LoVo (cell line): ENCODE measurements around the gene NUBP2.

Experiments used
- DNase-seq: peaks from one replicate; pipeline ENCODE4 v3.0.0-alpha.2; 2016; ENCODE audit warnings: low spot score

NUBP2 gene

DNA sequence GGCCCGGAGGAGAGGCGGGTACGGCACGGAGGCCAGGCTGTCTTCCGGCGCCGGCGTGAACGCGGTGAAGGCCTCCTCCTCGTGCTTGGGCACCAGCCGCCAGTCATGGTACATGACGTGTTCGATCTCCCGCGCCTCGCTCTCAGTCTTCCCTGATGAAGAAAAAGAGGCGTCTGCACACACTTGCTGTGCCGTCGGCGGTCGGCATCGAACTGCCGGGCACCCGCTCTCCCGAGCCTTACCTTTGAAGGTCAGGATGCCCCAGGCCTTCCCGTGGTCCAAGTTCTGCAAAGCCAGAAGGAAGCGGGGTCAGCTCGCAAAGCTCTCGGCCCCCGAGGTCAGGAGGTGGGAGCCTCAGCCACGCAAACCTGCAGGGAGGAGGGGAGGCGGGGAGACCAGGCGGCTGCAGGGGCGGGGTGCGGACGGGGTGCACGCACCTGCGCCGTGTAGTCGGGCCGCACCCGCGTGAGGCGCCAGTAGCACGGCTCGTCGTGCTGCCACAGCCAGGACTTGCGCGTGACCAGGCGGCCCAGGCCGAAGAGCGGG lies 10.3 kb upstream of the NUBP2 start, which contains the start of gene EME2:
EME2 (plus strand) TSS at position 449 of the 546 bp plus-strand sequence. CDS start 418 bp downstream, outside the sequence.
- DNase-seq, result no peak

DNA sequence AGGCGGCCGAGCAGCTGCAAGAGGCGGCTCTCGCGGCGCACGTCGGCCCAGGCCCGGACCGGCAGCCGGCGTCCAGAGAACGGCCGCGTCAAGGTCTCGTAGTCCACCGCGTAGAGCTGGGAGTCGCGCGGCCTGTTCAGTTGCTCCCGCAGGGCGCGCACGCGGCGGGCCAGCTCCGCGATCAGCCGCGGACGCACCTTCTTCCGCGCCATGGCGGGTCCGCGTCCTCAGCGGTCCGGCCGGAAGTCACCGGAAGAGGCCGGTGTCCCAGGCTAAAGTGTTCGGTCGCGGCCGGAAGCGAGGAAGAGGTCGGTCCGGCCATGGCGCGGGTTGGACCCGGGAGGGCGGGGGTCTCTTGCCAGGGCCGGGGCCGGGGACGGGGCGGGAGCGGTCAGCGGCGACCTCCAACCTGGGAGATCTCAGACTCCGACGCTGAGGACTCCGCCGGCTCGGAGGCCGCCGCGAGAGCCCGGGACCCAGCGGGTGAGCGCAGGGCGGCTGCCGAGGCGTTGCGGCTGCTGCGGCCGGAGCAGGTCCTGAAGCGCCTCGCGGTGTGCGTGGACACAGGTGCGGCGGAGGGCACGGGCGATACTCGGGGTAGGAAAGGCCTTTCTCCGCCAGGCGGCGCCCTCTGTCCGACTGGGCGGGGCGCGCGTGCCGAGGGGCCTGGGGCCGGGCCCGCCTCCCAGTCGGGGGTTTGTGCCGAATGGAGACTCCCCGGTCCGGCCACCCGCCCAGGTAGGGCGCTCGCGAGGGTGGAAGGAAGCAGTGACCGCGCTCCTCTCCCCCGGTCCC lies 9.7 kb upstream of the NUBP2 start, which contains the start of gene MRPS34:
MRPS34 (minus strand) TSS at position 227 of the 795 bp plus-strand sequence; CDS start at position 212, 15 bp downstream.
- peak; percentile 91 for DNase-seq

DNA sequence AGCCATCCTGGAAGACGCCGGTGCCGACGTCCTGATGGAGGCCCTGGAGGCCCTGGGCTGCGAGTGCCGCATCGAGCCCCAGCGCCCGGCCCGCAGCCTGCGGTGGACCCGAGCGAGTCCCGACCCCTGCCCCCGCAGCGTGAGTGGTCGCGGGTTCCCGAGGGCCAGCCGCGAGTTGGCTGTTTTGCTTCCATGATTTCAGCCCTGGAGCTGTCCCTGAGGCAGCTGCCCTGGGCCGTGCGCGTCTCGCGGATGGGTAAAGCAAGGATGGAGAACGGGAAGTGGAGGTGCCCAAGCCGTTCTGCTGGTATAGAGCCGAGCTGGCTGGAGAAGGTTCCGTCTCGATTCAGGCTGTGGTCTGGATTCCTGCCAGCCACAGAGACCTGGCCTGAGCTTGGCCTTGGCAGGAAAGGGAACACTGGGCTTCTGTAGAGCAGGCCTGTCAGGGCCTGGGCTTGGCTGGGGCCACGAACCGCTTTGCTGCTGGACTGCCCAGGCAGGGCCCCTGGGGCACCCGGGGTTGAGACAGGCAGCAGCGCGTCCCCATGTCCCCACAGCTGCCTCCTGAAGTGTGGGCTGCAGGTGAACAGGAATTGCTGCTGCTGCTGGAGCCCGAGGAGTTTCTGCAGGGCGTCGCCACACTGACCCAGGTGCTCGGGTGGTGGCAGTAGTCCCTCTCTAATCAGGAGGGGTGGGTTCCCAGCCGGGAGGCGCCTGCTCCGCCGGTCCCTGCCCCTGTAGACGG lies 8.9 kb upstream of the NUBP2 start:
- DNase-seq, result peak; percentile 9

DNA sequence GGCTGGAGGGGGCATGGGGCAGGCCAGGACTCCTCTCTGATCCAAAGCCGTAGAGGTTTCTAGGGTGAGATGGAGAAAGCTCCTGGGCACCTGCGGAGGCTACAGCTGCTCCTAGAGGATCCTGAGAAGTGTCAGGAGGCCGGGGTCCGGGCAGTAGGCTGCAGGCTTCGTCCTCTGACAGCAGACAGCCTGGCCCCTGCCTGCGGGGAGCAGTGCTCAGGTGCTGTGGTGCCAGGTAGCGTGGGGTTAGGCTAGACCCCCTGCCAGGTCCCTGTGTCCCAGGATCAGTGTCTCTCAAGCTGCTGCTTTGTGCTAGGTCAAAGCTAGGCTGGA lies 8.3 kb upstream of the NUBP2 start:
- DNase-seq, result no peak

DNA sequence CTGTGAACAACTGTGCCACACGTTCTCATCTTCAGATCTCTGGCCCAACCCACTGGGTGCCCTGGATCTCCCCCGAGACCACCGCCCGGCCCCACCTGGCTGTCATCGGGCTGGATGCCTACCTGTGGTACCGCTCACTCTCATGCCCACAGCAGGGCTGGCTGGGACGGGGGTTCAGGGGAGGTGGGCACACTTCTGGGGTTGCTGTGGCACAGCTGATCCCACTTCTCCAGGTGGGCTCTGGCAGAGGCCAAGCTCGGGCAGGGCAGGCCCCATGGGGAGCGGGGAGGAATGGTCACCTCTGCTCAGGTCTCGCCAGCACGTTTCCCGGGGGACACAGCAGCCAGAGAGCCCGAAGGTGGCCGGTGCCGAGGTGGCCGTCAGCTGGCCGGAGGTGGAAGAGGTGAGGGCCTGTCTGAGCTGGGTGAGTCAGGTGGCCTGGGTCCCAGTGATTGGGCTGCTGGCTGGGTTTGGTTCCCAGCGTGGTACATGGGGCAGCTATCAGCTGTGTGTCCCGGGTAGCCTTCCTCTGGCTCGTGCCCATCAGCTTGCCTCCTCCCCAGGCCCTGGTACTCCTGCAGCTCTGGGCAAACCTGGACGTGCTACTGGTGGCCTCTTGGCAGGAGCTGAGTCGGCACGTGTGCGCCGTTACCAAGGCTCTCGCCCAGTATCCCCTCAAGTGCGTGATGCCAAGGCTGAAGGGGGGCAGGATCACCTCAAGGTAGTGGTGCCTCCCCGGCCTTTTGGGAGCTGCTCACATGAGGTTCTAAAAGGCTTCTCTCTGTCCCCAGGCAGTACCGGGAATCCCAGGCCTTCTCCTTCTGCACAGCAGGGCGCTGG lies 7.5 kb upstream of the NUBP2 start:
- DNase-seq, result no peak

DNA sequence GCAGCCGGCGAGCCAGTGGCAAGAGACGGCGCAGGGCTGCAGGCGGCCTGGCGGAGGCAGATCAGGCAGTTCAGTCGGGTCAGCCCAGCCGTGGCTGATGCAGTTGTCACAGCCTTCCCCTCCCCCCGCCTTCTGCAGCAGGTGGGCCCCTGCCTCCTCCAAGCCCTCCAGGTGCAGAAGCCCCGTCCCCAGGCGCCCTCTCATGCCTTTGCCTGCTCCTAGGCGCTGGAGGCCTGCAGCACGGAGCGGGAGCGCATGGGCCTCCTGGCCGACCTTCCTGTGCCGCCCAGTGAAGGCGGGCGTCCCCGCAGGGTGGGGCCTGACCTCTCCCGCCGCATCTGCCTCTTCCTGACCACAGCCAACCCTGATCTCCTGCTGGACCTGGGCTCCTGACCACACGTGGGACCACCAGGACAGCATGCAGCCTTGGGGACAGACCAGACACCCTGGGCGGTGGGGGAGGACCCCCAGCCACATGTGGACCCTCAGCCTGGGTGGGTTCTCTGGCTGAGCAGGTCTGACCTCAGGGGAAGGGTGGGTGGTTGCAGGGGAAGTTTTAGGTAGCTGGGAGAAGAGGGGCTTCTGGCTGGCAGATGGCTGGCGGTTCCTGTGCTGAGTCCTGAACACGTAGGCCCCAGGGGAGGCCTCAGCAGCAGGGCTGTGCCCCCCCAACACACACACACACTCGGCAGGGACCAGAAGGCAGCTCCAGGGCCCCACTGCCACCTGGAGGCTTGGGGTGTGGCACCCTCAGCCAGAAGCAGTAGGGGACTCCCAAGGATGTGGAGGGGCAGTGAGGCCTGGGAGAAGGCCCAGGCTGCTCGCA lies 6.7 kb upstream of the NUBP2 start:
- DNase-seq, result no peak

DNA sequence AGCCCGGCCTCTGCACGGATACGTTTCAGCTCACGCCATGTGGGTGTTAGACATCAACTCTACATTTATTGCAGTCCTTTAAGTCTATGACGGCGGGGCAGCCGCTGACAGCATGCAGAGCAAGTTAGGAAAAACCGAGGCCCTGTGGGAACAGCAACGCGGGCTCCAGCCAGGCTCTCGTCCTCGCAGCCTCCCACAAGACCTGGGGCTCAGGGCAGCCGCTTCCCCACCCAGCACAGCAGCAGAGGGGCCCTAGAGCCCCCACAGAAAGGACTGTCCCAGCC lies 6.1 kb upstream of the NUBP2 start:
- no peak for DNase-seq

DNA sequence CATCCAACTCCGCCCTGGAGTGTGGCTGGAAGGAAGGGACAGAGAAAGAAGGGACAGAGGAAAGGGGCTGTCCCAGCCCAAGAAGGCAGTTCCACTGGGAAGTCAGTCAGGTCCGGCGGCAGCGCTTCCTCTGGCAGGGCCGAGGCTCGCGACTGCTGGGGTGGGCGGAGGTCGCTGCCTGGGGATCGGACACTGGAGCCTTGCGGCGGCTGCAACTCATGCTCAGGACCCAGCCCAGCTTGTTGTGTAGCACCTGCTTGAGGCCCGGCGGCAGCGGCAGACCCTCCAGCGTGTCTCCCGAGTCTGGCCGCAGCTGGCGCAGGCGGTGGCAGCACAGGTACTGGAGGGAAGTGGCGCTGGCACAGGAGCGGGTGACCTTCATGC lies 5.8 kb upstream of the NUBP2 start:
- no peak for DNase-seq

DNA sequence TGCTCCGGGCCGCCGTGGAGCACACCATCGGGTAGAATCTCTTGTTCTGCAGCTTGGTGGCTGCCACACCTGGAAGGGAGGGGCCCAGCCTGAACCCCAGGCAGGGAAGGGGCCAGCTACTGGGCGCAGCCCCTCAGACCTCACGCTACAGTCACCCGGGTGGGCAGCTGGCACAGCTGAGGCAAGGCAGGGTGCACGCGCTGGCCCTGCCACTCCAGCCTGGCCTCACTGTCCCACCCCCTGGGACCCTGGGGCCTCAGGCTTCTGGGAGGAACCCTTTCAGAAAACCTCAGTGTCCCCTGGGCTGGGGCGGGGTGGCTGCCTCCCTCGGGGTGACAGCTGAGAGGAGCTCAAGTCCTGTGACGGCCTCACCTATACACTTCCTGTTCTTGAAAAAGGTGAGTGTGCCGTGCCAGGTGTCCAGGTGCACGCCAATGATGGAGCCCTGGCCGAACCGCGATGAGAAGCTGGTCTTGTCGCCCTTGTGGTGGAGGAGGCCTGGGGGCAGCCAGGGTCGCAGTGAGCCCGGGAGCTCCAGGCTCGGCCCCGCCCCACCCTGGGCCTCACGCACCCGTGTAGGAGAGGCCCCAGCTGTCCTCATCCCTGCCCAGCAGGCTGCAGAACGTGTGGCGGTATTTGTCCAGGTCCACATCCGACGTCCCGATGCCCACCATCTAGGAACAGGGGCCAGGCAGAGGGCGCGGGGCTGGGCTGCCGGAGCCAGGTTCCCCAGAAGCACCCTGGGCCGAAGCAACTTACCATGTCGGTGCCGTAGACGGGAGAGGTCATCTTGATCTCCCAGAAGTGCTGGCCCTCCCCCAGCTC lies 5.2 kb upstream of the NUBP2 start:
- DNase-seq, result no peak

DNA sequence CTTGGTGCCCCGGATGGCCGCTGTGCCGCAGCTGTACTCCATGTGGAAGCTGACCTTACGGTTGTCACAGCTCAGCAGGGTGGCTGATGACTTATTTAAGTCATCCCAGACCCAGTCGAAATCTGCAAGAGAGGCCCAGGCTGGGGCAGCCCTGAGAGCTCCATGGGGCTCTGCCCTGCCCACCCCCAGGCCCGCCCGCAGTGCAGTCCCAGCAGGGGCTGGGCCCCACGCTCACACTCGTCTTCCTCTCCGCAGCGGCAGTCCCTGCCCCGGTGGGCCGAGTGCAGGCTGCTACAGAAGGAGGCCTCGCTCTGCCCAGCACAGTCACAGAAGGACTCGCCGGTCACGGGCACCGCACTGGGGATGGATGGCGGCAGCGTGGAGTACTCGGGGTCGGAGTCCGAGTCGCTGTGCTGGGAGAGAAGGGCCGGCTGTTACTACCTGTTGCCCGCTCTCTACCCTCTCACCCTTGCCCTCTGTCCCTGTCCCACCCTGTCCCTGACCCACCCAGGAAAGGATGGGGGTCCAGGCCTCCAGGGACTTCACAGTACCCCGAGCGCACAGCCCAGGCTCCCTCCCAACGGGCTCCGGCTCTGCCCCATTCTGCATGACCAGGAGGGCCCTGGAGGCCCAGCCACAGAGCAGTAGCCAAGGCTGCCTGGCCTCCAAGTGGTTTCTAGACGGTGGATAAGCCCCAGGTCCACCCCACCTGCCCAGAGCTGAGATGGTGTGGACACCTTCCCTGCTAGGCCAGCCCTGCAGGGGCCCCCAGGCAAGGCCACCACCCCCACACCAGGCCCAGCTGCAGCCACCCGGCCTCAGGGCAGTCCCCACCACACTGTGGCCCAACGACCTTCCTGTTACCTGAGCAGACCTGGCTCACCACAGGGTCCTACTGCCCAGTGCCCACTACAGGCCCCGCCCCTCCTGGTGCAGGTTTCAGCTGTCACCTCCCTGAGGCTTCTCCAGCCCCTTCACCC lies 4.3 kb upstream of the NUBP2 start:
- no peak for DNase-seq

DNA sequence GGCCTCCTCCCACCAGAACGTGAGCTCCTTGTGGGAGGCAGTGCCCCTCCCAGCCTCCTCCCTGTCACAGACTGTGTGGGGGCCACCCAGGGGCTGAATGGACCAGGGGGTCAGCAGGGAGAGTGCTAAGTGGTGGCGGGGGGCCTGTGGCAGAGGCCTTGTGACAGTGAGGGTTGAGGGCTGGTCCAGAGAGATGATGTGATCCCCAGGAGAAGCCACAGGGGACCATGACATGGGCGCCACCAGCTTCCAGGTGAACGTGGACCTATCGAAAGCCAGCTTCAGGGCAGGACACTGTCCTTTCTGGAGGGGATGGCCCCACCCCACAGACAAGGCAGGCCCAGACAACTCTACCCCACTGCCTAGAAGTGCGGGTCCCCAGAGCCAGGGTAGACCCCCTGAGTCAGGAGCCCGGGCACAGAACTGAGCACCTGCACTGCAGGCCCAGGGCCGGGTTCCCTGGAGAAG lies 3.5 kb upstream of the NUBP2 start:
- DNase-seq, result no peak

DNA sequence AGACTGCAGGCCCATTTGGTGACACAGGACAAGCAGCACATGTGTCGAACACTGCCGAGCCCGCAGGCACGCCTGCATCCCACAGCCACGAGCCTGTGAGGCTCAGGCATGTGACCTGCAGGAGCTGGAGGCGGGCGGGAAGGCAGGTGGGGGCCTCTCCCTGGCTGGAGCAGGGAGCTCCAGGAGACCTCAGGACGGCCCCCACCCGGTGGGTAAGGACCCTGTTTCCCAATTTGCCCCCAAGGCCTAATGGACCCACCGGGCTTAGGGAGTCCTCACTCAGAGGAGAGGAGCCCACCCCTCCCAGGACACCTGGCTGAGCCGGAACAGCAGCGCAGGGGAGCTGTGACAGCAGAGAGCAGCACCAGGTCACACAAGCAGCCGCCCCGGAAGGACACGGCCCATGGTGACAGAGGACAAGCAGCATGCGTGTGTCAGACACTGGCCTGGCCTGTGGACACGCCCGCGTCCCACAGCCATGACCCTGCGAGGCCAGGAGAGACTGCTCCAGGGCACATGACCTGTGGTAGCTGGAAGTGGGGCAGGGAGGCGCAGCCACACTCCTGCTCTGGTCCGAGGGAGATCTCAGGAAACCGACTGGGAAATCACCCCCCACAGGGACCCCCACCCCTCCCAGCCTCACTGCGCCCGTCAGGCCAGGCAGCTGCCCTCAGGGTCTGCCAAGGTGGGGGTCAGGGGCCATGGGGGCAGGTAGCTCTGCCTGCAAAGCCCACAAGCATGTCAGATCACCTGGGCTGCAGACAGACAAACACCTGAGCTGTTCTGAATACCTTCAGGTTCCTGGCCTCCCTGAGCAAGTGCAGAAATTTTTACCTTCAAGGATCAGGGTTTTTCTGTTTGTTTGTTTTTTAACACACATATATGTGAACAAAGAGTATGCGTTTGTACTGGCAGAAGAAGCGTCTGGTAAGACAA lies 2.8 kb upstream of the NUBP2 start:
- no peak for DNase-seq

DNA sequence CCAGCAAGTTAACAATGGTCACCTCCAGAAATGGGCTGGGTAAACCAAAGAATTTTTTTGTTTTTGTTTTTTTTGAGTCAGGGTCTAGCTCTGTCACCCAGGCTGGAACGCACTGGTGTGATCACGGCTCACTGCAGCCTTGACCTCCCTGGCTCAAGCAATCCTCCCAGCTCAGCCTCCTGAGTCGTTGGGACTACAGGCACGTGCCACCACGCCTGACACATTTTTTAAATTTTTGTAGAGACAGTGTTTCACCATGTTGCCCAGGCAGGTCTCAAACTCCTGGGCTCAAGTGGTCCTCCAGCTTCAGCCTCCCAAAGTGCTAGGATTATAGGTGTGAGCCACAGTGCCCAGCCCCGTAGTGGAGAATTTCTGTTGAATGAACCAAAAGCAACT lies 2.1 kb upstream of the NUBP2 start:
- DNase-seq, result no peak

DNA sequence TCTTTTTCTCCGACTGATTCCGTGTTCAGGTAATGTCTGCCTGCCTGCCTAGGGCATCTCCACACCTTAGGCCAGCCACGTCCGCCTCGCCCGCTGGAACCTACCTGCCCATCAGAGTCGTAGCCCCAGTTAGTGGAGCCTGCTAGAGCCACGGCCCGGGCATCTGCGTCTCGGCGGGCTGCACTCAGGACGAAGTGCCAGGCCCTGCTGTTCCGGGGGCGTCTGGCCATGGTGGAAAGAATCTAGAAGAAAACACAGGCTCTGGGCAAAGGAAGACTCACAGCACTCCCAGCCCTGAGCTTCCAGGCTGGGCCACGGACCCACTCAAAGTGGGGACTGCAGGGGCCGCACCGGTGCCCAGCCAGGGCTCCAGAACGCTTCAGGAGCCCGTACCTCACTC lies 1.5 kb upstream of the NUBP2 start:
- DNase-seq, result no peak

DNA sequence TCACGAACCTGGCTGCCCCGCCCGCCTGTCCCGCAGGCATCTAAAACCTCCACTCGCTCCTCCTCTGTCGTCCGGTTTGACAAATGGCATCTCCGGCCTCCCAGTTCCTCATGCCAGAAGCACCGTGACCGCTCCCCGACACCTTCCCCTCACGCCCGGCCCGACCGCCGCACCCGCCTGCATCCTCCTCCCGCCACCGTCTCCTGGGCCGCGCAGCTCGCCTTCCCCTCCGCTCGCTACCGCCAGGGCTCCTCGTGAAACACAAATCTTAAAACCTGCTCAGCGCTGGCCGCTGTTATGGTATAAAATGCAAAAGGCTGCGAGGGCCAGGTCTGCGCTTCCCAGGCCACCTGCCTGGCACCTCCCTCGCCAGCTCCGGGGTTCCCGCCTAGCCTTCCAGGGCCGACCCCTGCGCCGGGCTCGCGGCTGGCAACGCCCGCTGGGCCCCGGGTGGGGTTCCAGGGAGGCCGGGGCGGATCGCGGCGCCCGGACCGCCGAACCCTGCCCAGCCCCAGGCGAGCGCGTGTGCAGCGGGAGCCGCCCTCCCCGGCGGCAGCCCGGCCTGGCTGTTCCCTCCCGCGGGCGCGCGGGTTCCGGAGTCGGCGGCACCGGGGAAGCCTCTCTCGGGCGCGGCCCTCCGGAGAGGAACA lies 877 bp upstream of the NUBP2 start:
- peak; percentile 25 for DNase-seq

DNA sequence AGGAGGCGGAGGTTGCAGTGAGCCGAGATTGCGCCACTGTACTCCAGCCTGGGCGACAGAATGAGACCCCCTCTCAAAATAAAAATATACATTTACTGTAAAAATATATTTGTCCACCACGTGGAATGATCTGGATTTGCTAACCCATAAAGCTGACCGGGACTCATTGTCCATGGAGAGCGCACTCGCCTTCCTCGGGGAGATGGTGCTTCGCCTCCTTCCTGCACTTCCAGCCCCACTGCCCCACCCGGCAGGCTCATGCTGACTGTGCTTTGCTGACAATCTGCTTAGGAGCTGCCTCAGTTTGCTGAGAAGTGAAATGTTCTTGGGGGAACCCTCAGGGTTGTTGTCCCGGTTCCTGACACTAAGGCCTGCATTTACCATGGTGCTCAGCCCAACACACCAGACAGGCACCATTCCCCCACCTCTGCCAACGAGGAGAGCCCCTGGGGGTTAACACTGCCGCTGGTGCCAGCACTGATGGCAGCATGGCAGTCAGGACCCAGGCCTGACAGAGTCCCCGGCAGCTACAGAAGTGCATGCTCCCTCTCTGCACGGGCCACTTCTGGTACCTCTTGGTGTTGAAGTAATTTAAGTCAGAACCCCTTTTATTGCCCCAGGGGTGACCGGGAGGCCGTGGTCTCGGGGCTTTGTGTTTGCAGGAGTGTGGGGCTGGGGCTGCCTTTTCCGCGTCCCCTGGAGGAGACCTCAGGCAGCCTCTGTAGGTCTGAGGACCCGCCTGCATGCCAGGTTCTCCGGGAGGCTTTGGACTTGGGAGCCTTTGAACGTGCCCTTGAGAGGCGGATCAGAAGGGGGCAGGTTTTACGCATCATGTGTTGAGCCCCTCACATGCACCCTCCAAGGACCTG lies 2.5 kb downstream of the NUBP2 start:
- no peak for DNase-seq

DNA sequence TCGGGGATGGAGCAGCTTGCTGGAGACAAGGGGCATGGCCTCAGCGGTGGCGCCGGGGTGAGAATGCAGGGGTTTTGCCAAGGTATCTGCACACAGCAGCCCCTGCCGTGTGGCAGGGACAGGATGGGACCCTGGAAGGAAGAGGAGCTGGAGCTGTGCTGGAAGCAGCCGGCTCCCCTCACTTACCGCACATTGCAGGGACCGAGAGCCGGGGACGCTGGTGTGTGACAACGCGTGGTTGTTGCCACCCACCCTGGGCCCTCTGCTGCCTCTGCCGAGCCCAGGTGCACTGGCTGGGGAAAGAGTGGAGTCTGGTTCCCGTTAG lies 3.0 kb downstream of the NUBP2 start:
- no peak for DNase-seq
